Fibroblast of gingiva (primary cell): ENCODE measurements around the gene TFAP2E.
A peak's percentile ranks its signal among the peaks of the same experiment; 100 is the strongest.

Source experiments
- DNase-seq: peaks from one replicate; pipeline ENCODE4 v3.0.0-alpha.2; 2011; ENCODE audit warnings: low read depth

Gene TFAP2E

GRCh38 chr1:35573198-35574124, at the start of gene TFAP2E:
Gene TFAP2E, plus strand, starts transcription at chr1:35573314. Its CDS starts 264 bp downstream, at chr1:35573578.
- DNase-seq, result peak; percentile 31

DNA sequence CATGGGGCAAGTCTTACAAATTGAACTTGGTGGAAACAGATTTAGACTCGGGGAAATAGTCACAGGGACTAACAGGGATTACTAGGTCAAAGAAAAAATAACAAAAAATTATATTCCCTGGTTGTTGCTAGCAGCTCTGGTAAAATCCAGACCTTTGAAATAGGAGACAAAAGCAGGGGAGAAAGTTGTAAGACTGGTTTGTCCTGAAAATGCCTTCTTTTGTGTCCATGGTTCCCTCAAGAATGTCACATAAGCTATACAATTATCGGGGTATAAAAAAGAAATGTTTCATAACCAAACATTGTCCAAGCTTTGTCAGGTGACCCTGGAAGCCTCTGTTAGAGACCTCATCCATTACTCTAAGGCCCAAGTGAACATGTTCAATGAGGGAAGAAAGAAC, 49.0 kb upstream of the TFAP2E start:
- DNase-seq, result no peak

GRCh38 chr1:35530168-35530567, 42.9 kb upstream of the TFAP2E start:
- no peak for DNase-seq

- DNase-seq, result no peak
Observed at GRCh38 chr1:35530946-35531345, 42.2 kb upstream of the TFAP2E start.

DNA sequence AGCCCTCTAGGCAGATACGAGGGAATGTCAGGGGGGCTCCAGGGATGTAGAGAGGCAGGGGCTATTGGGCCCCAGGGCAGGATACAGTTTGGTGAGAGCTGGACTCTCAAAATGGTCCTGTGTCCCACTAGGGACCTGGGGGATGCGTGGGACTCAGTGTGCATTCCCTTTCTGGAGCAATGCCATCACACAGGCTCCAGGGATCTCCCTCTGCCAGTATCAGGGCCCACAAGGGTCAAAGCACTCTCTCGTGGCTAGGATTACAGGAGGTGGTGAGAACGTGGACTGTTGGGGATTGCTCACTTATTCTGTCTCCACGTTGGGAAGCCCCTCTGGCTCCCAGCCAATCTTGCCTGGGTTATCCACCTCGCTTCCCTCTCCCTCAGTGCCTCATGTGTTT, 41.7 kb upstream of the TFAP2E start:
- no peak for DNase-seq

DNA sequence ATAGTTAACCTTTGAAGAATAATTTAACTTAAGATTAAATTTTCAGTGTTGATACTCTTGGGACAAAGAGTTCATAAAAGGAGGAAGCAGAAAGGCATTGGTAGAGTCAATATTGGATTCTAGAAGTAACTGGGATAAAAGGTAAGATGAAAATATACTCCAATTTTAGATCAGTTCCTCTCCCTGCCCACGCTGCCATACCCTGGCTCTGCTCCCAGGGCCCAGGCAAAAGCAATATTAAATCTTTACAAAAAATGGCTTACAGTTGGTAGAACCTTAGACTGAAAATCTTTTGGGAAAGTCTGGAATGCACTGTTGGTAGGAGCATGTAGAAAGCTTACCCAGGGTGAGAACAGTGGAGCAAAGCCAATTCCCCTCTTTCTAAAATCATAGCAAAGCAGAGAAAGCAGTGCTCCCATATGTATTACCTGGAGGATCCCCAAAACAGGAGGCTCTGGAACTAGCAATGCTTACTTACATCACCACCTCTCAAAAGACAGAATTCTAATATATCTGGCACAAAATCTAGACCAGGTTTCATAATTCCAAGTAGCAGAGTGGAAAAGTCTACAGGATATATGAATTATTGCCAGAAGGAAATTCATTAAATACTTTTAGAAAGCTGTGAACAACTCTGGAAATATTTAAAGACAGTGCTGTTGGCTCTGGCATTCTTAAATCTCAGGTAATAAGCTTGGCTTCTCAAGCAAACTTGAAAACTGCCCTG, 40.5 kb upstream of the TFAP2E start:
- no peak for DNase-seq

GRCh38 chr1:35533586-35533985, 39.5 kb upstream of the TFAP2E start:
- no peak for DNase-seq

DNA sequence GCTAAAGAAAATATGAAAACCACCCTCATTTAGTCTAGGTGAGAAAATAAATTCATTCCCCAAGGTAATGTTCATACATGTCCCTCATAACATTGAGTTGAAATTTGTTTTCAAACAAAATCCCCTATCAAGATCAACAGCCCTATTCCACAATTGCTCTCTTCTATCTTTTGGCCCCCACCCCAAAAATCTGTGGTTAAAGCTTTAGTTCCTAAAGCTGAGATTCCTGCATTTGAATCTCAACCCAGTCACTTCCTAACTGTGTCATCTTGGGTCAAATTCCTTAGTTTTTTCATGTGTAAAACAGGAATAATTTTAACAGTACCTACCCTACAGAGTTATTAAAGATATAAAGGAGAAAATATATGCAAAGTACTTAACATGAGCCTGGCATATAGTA, 37.9 kb upstream of the TFAP2E start:
- no peak for DNase-seq

GRCh38 chr1:35536556-35537162, 36.5 kb upstream of the TFAP2E start:
- no peak for DNase-seq

- no peak for DNase-seq
Observed at GRCh38 chr1:35537806-35538205, 35.3 kb upstream of the TFAP2E start.

- peak; percentile 41 for DNase-seq
Observed at GRCh38 chr1:35539073-35539823, 33.9 kb upstream of the TFAP2E start.

DNA sequence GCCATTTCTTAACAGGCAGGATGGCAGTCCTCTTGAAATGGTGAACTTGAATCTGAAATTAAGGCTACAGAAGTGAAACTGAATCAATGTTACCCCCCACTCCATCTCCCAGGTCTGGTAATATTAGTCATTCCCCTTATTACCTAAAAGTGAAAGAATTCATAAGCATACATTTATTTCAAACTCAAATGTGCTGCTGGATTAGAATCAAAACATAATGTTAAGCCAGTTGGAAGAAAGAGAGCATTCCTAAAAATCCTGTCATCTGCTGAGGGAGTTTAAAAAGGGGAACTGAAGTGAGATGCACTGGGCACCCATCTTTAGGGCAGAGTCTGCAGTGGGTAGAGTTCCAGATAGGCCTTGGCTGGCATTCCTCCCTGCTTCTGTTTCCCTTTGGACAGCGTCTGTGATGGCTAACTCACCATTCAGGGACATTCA, 33.3 kb upstream of the TFAP2E start:
- DNase-seq, result peak; percentile 64

DNA sequence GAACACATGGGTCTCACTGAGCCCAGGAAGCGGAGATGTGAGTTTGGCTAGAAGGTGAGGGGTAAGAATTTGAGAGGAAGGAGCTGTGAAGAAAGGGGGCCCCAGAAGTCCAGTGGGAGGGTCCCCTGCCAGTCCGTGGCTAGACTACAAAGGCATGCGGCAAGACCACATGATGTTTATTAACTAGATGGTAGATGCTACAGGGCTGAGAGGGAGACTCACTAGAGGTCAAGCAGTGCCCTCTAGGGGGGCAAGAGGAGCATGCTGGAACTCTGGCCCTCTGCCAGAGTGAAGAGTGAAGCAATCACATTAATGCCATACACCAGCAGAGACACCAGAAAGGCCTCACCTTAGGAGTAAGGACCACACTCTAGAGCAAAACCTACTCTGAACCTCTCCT, 28.1 kb upstream of the TFAP2E start:
- DNase-seq, result peak; percentile 68

- DNase-seq, result no peak
Observed at GRCh38 chr1:35546614-35547013, 26.5 kb upstream of the TFAP2E start.

- DNase-seq, result no peak
Observed at GRCh38 chr1:35553851-35554250, 19.3 kb upstream of the TFAP2E start.

- DNase-seq, result no peak
Observed at GRCh38 chr1:35554266-35555211, 18.6 kb upstream of the TFAP2E start.

GRCh38 chr1:35555212-35555584, 17.9 kb upstream of the TFAP2E start:
- DNase-seq, result no peak

DNA sequence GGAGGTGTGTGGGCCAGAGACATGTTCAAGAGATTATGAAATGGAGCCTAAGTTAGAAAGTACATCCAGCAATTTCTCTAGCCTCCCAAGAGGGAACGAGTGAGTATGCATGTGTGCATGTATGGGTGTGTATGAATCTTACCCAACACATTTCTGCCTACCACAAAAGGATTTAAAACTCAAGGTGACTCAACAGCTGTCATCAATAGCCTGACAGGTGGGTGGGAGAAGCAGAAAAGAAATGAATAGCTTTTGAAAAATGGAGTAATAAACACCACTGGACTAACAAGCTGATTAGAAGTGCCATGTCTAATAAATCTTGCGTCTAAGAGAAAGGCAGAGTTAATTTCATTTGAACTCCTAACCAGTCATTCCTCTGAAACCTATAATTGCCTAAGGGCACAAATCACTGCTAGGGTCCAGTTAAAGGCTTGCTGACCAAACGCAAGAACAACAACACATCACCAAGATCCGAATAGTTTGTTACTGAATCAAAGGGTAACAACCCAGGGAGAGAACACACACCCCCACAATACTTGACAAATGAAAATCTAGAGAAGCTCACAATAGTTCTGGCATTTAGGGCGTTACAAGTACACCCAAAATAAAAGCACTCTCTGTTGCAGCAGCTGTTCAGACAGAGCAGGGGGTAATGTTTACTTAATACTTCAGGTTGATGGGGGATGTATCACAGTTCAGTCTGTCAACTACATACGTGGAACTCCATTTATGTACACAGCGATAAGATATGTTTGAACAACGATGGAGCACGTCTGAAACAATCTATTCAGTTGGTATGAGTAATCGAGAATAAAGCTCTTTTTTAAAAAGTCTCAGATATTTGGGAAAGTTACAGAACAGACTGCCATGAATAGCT, 17.3 kb upstream of the TFAP2E start:
- DNase-seq, result no peak

DNA sequence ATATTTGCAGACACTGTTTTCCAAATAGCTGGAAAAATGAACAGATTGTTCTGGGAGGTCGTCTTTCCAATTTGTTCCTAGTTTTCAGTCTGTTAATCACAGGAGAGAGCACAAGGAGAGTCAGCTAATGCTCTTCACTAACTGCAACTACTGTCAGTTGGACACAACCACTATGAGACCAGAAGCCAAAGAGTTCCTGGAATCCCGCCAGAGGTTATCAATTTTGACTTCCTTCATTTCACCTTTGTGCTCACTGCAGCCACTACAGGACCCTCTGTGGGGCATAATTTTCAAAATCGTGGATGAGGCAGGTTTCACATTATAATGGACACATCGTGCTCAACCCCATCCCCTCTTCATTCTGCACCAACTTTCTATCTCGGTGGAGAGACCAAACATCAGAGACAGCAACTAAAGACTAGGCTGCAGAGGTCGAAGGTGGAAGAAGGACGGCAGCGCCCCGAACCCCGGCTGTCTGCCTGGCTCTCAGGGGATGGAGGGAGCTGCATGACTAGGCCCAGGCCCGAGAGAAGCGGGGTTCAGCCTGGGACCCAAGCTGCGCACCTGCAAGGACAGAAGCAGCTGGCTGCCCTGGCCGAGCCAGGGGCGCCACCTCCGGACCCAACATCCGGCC, 16.5 kb upstream of the TFAP2E start:
- no peak for DNase-seq
